HG02610 (cell line): ENCODE results near the gene NCOA6.

ENCODE experiments used
- ATAC-seq: cut with Tn5 transposase; IDR thresholded peaks from one replicate; pipeline ENCODE4 v1.9.1; 2021; ENCODE audit warnings: mild to moderate bottlenecking, moderate library complexity; ENCODE audit not compliant: unreplicated experiment

Gene NCOA6

DNA sequence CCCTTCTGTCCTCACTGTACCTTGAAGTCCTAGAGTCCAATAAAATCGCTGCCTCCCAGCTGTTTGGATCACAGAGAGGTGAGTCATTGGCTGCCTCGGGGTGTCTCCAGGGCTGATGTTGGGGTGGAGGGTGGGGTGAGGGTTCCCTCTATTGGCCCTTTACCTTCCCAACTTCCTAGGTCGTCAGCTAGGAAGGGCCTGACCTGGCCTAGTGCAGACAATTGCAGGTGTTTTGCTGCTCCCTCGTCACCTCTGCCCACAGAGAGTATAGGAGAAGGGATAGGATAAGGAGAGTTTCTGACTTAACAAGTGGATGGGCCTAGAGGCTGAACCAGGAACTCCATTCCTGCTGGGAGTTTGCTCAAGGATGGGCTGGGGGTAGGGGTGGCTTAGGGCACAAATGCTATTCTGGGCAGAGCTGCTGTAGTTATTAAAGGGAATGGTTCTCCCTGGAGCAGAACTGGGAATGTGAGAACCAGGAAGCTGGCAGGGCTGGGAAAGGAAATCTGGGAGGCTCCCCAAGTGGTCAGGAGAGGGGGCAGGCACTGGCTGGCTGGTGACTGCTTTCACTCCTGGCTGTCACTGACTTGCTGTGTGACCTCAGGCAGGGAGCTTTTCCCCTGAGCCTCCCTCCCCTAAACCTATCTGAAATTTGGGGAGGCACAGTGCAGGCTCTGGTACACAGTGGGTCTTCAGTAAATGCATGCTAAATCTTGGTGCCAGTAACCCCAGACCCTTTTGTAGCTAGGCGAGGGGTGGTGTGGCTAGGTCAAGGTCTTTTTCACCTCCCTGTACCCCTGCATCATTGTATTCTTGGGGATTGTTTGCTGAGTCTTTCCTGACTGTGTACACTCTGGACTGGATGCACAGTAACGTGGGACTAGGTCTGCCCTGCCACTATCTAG, 119.8 kb downstream of the NCOA6 start:
- ATAC-seq, result no peak

- no peak for ATAC-seq
These were observed 120.4 kb downstream of the NCOA6 start for GRCh38 chr20:34705008-34705396.

- peak; percentile 71 for ATAC-seq
These were observed 121.1 kb downstream of the NCOA6 start, which contains the start of gene TP53INP2 for GRCh38 chr20:34704177-34705007. Gene TP53INP2, plus strand, starts transcription at chr20:34704344. Its CDS starts 4,396 bp downstream, at chr20:34708740.

DNA sequence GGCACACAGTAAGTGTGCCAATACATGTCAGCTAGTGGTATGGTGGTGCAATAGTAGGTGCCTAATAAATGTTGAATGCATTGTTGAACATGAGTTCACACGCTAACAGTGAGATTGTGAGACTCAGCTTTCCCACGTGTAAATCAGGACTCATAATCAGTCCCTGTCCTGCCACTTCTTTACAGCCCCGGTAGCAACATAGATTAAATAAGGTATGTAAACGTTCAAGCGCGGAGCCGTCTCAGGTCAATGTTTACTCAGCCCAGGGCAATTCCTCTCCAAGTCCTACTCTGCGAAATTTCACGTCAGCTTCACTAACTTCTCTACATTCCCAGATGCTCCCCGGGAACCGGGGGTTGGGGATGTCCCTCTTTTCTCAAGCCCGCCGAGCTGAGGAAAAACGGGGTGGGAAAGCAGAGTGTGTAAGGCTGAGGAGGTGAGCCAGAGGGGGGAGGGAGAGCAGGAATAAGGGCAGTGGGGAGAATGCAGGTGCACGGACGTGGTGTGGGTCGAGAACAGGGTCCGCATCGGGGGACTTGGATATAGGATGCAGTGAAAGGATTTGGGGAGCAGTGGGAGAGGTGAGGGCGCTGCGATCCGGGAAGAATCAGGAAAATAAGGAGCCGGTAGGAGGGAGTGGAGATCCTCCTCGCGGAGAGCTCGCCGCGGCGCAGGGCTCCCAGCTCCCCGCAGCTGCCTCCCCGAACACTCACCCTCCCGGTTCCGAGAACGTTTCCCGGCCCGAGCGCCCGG, 121.9 kb downstream of the NCOA6 start:
- peak; percentile 3 for ATAC-seq

DNA sequence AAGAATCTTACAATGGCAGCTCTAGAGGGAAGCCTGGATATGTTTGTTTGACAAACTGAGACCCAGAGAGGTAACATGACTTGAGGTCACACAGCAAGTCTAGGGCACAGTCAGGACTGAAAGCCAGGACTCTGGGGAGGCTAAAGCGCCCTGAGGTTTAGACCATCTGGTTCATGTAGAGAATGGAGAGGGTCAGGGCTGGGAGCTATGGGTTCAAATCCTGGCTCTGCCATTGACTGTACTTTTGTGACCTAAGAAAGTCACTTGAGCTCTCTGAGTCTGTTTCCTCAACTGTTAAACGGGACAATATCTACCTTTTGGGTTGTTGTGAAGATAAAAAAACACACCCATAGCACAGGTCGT, 122.4 kb downstream of the NCOA6 start:
- no peak for ATAC-seq

DNA sequence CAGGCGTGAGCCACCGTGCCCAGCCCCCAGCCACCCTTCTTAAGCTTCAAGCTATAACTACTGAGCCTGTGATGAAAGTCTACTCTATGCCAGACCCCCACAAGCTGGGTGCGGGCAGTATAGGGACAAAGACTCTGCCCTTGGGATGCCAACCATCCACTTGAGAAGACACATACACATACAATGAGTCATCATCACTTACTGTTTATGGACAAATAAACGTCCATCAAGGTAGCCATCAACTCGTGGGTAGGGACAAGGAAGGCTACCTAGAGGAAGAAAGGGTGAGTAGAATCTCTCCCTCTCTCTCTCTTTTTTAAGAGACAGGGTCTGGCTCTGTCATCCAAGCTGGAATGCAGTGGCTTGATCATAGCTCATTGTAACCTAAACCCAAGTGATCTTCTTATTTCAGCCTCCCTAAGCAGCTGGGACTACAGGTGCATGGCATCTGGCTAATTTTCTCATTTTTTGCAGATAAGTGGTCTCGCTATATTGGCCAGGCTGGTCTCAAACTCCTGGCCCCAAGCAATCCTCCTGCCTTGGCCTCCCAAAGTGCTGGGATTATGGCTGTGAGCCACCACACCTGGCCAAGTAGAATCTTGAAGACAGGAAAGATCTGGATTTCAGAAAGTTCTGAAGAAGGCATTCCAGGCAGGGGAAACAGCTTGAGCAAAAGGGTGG, 123.9 kb downstream of the NCOA6 start:
- no peak for ATAC-seq

GRCh38 chr20:34693414-34693813, 132.0 kb downstream of the NCOA6 start:
- no peak for ATAC-seq

DNA sequence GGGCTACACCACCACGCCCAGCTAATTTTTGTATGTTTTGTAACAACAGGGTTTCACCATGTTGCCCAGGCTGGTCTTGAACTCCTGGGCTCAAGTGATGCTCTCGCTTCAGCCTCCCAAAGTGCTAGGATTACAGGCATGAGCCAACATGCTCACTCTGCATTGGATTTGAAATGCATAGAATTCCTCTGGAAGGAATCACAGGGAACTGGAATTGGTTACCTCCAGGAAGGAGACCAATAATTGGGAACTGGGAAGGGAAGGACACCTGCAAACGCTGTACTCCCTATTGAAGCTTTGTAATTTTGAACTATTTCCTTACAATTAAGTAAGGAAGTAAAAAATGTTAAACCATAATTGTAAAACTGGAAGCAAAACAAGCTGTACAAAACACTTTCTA, 133.6 kb downstream of the NCOA6 start:
- no peak for ATAC-seq

DNA sequence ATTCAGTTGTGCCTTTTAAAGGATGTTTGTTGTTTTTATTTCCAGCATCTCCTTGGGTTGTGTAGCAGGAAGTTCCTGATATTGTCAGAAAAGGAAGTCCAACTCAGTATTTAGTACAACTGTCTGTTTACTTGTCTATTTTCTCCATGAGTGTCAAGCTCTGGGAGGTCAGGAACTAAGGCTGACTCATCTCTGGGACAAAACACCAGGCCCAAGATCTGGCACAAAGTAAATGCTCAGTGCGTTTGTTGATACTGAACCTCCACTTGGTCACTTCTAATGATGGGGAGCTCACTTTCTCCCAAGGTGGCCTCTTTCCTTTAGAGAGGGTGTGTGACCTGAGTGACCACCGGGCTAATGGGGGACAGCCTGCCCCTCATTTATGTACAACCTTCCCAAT, 136.0 kb downstream of the NCOA6 start:
- no peak for ATAC-seq

GRCh38 chr20:34683667-34684066, 141.8 kb downstream of the NCOA6 start:
- no peak for ATAC-seq

DNA sequence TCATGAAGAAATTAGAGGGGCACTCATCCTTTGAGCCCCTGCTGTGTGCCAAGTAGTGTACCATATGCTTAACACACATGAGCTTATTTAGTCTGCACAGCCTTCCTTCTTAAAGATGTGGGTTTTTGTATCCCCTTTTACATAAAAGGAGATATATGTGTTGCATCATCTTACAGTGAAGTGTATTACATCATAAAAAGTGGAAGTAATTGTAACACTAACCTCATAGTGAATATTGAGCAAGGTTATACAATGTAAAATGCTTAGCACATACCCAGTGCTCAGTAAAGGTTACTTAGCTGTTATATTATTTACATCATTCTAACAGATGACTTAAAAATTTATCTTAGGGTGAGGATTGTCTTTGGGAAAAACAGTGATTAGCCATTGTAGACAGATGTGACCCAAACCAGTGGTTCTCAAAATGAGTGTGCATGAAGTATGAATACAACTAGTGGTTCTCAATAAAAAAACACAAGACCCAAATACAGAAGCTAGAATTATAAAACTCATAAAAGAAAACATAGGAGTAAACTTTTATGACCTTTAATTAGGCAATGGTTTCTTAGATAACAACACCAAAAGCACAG, 144.8 kb downstream of the NCOA6 start:
- ATAC-seq, result no peak

DNA sequence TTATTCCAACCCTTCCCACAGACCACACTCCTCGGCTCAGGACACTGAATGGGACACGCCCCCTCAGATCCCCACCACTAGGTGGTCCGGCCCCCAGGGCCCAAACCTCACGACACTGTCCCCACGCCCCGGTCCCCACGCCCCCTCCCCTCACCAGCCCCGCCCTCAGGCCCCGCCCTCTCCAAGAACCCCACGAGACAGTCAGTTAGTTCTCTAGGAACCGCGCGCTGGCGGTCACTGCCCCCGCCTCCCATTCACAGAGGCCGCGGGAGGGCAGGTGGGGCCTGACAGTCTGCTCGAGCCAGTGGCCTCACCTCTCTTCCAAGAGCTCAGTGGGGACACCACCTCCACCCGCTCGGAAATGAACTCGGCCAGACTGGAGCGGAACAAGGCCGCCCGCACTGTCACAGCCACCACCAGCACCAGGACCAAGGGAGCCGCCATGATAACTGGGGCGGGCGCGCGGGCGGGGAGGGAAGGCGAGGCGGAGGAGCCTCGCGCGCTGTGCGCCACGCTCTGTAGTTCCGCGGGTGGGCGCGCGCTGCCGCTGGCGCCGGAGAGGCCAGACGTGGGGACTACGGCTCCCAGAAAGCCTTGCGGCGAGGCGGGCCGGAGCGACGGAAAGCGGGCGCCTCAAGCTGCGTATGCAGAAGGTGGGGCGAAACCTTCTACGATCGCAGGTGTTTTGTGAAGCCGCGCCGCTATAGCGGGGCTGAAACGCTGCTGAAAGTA, 148.6 kb downstream of the NCOA6 start, which contains the start of gene PIGU:
PIGU (minus strand) TSS at position 451 of the 732 bp plus-strand sequence; CDS start at position 444, 7 bp downstream.
- ATAC-seq, result peak; percentile 96

- no peak for ATAC-seq
These were observed 149.3 kb downstream of the NCOA6 start for GRCh38 chr20:34675993-34676641.

GRCh38 chr20:34675561-34675960, 149.9 kb downstream of the NCOA6 start:
- no peak for ATAC-seq

DNA sequence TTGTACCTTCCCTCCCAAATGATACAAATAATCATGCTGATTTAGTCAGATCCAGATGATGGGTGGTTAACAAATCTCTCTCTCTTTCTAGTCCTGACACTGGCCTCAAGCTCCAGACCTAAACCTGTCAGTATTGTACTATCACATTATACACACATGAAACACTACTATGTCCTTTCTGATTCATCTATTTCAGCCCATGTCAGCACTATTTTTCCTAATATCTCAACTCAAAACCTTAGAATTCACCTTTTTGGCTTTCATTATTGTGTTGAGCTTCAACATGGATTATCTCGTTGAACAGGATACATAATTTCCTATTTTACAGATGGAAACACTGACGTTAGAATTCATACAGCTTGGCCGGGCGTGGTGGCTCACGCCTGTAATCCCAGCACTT, 152.0 kb downstream of the NCOA6 start:
- ATAC-seq, result no peak

GRCh38 chr20:34669094-34669493, 156.4 kb downstream of the NCOA6 start:
- ATAC-seq, result no peak
